Measurements from ENCODE around the gene DDX17. TPM values are rescaled to one million over a fixed set of nuclear protein-coding genes. Genes with fewer than 3 reads are reported as not detected.

Gene DDX17
- total and polyA plus RNA-seq, 10 of the 15 experiments (the other 5 are each of a cell fraction or from before 2014, with no cell fraction given), result 25.2 to 778 (median 266) TPM

- no peak overlapping the region for H3K27ac ChIP-seq (ENCODE audit: control insufficient read depth, insufficient read depth)
- in situ Hi-C loops (cut with MboI), result no loop called here
- ChIA-PET RAD21 (ENCODE audit: unreplicated experiment) (no interaction called here), POLR2A (no interaction called here), SMC1A (ENCODE audit: uncharacterized antibody, unreplicated experiment) (no interaction called here), CTCF (interaction anchor here (0.6 to 1.2 kb wide), 4 partner anchors 109 to 411 kb away, joined by 3 read pairs; no protein-coding TSS in a partner anchor)
- BruUV-seq (replicated peaks), result no TSS peak
- FAIRE-seq (no peak), ATAC-seq (no peak), DNase-seq (ENCODE audit: low read depth, low spot score) (no peak)
- no peaks in the 10 kb centered on the region for H3K9me3 ChIP-seq (replicated peaks; ENCODE audit: control insufficient read depth, insufficient read depth, low read length)
- TF ChIP-seq SMC3 (IDR thresholded peaks at IDR 0.05; ENCODE audit: borderline replicate concordance, low read length) (no peak), SKIL (IDR thresholded peaks at IDR 0.05; ENCODE audit: low read depth, poor library complexity, severe bottlenecking) (no peak), BCL11A (IDR thresholded peaks at IDR 0.05; ENCODE audit: low read depth, low read length) (no peak), BACH1 (IDR thresholded peaks at IDR 0.05; ENCODE audit: borderline replicate concordance) (no peak), SUZ12 (IDR thresholded peaks at IDR 0.05; ENCODE audit: unreplicated experiment) (peak; percentile 50), POLR2A (IDR thresholded peaks at IDR 0.05; ENCODE audit: low read depth, low read length) (no peak), RB1 (IDR thresholded peaks at IDR 0.05; ENCODE audit: borderline replicate concordance) (no peak), PAX8 (IDR thresholded peaks at IDR 0.05) (no peak), RUNX3 (IDR thresholded peaks at IDR 0.05; ENCODE audit: low read length) (no peak), JUND (IDR thresholded peaks at IDR 0.05; ENCODE audit: low read depth, low read length) (no peak), CREM (IDR thresholded peaks at IDR 0.05; ENCODE audit: low read depth) (no peak), EGR1 (IDR thresholded peaks at IDR 0.05; ENCODE audit: borderline replicate concordance in 1 of 2, low read depth in 2 of 2, low read length in 2 of 2) (no peak), YBX1 (IDR thresholded peaks at IDR 0.05) (no peak), ZZZ3 (IDR thresholded peaks at IDR 0.05; ENCODE audit: control insufficient read depth, insufficient read length, low read depth) (no peak)
- TF ChIP-seq, protein P1, sequence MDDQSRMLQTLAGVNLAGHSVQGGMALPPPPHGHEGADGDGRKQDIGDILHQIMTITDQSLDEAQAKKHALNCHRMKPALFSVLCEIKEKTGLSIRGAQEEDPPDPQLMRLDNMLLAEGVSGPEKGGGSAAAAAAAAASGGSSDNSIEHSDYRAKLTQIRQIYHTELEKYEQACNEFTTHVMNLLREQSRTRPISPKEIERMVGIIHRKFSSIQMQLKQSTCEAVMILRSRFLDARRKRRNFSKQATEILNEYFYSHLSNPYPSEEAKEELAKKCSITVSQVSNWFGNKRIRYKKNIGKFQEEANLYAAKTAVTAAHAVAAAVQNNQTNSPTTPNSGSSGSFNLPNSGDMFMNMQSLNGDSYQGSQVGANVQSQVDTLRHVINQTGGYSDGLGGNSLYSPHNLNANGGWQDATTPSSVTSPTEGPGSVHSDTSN (IDR thresholded peaks at IDR 0.05; ENCODE audit: insufficient replicate concordance, low read depth, low read length), result peak; percentile 40
- TF ChIP-seq, protein P2, sequence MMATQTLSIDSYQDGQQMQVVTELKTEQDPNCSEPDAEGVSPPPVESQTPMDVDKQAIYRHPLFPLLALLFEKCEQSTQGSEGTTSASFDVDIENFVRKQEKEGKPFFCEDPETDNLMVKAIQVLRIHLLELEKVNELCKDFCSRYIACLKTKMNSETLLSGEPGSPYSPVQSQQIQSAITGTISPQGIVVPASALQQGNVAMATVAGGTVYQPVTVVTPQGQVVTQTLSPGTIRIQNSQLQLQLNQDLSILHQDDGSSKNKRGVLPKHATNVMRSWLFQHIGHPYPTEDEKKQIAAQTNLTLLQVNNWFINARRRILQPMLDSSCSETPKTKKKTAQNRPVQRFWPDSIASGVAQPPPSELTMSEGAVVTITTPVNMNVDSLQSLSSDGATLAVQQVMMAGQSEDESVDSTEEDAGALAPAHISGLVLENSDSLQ (IDR thresholded peaks at IDR 0.05), result peak; percentile 80
- H3K27me3 ChIP-seq (replicated peaks in 1 of 2; ENCODE audit: control insufficient read depth in 2 of 2, insufficient read depth in 2 of 2, low read length in 1 of 2), result peaks cover 9 to 16% of the 10 kb centered on the region in 2 experiments
- H3K79me2 ChIP-seq (ENCODE audit: control insufficient read depth, insufficient read depth, low read length), result no peaks in the 10 kb centered on the region
- WGBS (ENCODE audit: insufficient coverage, insufficient replicate concordance, low lambda C conversion rate, missing lambda C conversion rate), result 37% methylated on average over 27 of the region's 28 CpGs
- no peak overlapping the region for H3K4me3 ChIP-seq
- H3K4me2 ChIP-seq (ENCODE audit: control insufficient read depth, insufficient read depth), result no peak overlapping the region
- H3K36me3 ChIP-seq (ENCODE audit: control insufficient read depth in 2 of 2, insufficient read depth in 2 of 2, low read length in 1 of 2), result no peaks in the 10 kb centered on the region
- intact Hi-C loops (cut with micrococcal nuclease; ENCODE audit: unreplicated experiment), result no loop called here
- H3K9ac ChIP-seq (ENCODE audit: control insufficient read depth, insufficient read depth, low read length), result no peak overlapping the region
- H4K20me1 ChIP-seq (ENCODE audit: control insufficient read depth, insufficient read depth), result no peaks in the 10 kb centered on the region
- no peaks in the 10 kb centered on the region for H3K4me1 ChIP-seq (ENCODE audit: control insufficient read depth, insufficient read depth, low read length)
- H2AFZ ChIP-seq (ENCODE audit: control insufficient read depth, low read depth, low read length), result no peak overlapping the region
Observed at GRCh38 chr22:38462960-38463784, 42.9 kb downstream of the DDX17 start.
